Measurements from ENCODE around the gene PAK5.

The PAK5 gene

GRCh38 chr20:9616455-9616805, 222.4 kb downstream of the PAK5 start:
- DNase-seq (ENCODE audit: low read depth) = no peak

- DNase-seq (ENCODE audit: low read depth) = no peak
These were observed 223.0 kb downstream of the PAK5 start for GRCh38 chr20:9615766-9616454.

GRCh38 chr20:9615118-9615517, 223.8 kb downstream of the PAK5 start:
- DNase-seq (ENCODE audit: low read depth) = no peak

GRCh38 chr20:9613871-9614270, 225.0 kb downstream of the PAK5 start:
- no peak for DNase-seq (ENCODE audit: low read depth)

- no peak for DNase-seq (ENCODE audit: low read depth)
These were observed 227.0 kb downstream of the PAK5 start for GRCh38 chr20:9611921-9612320.

- DNase-seq (ENCODE audit: low read depth) = no peak
These were observed 228.2 kb downstream of the PAK5 start for GRCh38 chr20:9610665-9611064.

- DNase-seq (ENCODE audit: low read depth) = peak; percentile 24
These were observed 228.9 kb downstream of the PAK5 start for GRCh38 chr20:9609887-9610502.

GRCh38 chr20:9608639-9609340, 230.1 kb downstream of the PAK5 start:
- DNase-seq (ENCODE audit: low read depth) = no peak

GRCh38 chr20:9602847-9603183, 236.1 kb downstream of the PAK5 start:
- DNase-seq (ENCODE audit: low read depth) = no peak

- DNase-seq (ENCODE audit: low read depth) = no peak
These were observed 238.3 kb downstream of the PAK5 start for GRCh38 chr20:9600562-9600961.

- no peak for DNase-seq (ENCODE audit: low read depth)
These were observed 241.3 kb downstream of the PAK5 start for GRCh38 chr20:9597547-9597946.

- DNase-seq (ENCODE audit: low read depth) = no peak
These were observed 243.1 kb downstream of the PAK5 start for GRCh38 chr20:9595763-9596162.

- DNase-seq (ENCODE audit: low read depth) = no peak
These were observed 244.5 kb downstream of the PAK5 start for GRCh38 chr20:9594284-9594875.

GRCh38 chr20:9592419-9592818, 246.5 kb downstream of the PAK5 start:
- DNase-seq (ENCODE audit: low read depth) = no peak

GRCh38 chr20:9591080-9591479, 247.8 kb downstream of the PAK5 start:
- DNase-seq (ENCODE audit: low read depth) = no peak

- DNase-seq (ENCODE audit: low read depth) = no peak
These were observed 248.7 kb downstream of the PAK5 start for GRCh38 chr20:9590189-9590588.

- no peak for DNase-seq (ENCODE audit: low read depth)
These were observed 250.2 kb downstream of the PAK5 start for GRCh38 chr20:9588706-9589105.

- no peak for DNase-seq (ENCODE audit: low read depth)
These were observed 255.7 kb downstream of the PAK5 start for GRCh38 chr20:9583151-9583550.

- DNase-seq (ENCODE audit: low read depth) = no peak
These were observed 256.7 kb downstream of the PAK5 start for GRCh38 chr20:9582137-9582536.

- no peak for DNase-seq (ENCODE audit: low read depth)
These were observed 257.4 kb downstream of the PAK5 start for GRCh38 chr20:9581509-9581908.

GRCh38 chr20:9578594-9578993, 260.3 kb downstream of the PAK5 start:
- DNase-seq (ENCODE audit: low read depth) = no peak

GRCh38 chr20:9577397-9577796, 261.5 kb downstream of the PAK5 start:
- DNase-seq (ENCODE audit: low read depth) = no peak

GRCh38 chr20:9576695-9577094, 262.2 kb downstream of the PAK5 start:
- DNase-seq (ENCODE audit: low read depth) = no peak

Data from GM04503 (cell line).